Gastroesophageal sphincter (tissue), 4 donors: ENCODE measurements around the gene WFIKKN2. TPM values are rescaled to one million over a fixed set of nuclear protein-coding genes. Genes with fewer than 3 reads are reported as not detected.
A peak's percentile ranks its signal among the peaks of the same experiment; 100 is the strongest.

ENCODE experiments used
- ATAC-seq: fragments of 150-250 bp; one replicate; pipeline ENCODE4 v1.9.1; 2016; ENCODE audit warnings: mild to moderate bottlenecking, moderate library complexity
- H3K27ac ChIP-seq, 4 donors: fragments of 200-600 bp; sonication (generic) in 3 of 4; 1 replicate in 3 of 4; 2 replicates in 1 of 4; pipeline ENCODE4 v1.5.1; 2016 to 2019
- H3K27me3 ChIP-seq: fragments of 200-600 bp; sonication (generic); one replicate; pipeline ENCODE4 v1.5.1; 2019
- H3K36me3 ChIP-seq, 2 donors: fragments of 200-600 bp; sonication (generic); one replicate each; pipeline ENCODE4 v1.5.1; 2019; ENCODE audit warnings: control low read depth in 1 of 2
- H3K4me1 ChIP-seq, 3 donors: fragments of 200-600 bp; sonication (generic); 1 replicate in 2 of 3; 2 replicates in 1 of 3; pipeline ENCODE4 v1.5.1; 2016 to 2019; ENCODE audit warnings: control low read depth in 2 of 3
- H3K4me3 ChIP-seq, 2 donors: fragments of 200-600 bp; sonication (generic); one replicate each; pipeline ENCODE4 v1.5.1; 2019; ENCODE audit warnings: mild to moderate bottlenecking in 1 of 2, moderate library complexity in 1 of 2
- H3K9me3 ChIP-seq, 3 donors: fragments of 200-600 bp; sonication (generic); one replicate each; pipeline ENCODE4 v1.5.1; 2017 to 2019; ENCODE audit warnings: control low read depth in 2 of 3
- CTCF ChIP-seq, 4 experiments: fragments of 200-600 bp in 2 of 4; fragments of 450-650 bp in 2 of 4; sonication (generic) in 1 of 4; IDR thresholded peaks; one replicate each; pipeline ENCODE4 v1.5.1; 2017 to 2019; ENCODE audit warnings: antibody characterized with exemption in 4 of 4, mild to moderate bottlenecking in 2 of 4, moderate library complexity in 2 of 4
- EP300 ChIP-seq: sonication (generic); formaldehyde crosslinking; IDR thresholded peaks from one replicate; pipeline ENCODE4 v1.6.1; 2017; ENCODE audit warnings: antibody characterized with exemption, mild to moderate bottlenecking
- POLR2A ChIP-seq, 2 donors: fragments of 450-650 bp; IDR thresholded peaks; one replicate each; pipeline ENCODE4 v1.6.1; 2017; ENCODE audit warnings: antibody characterized with exemption in 2 of 2, mild to moderate bottlenecking in 2 of 2, moderate library complexity in 1 of 2
- POLR2AphosphoS5 ChIP-seq: sonication (generic); formaldehyde crosslinking; IDR thresholded peaks from one replicate; pipeline ENCODE4 v1.6.1; 2017; ENCODE audit warnings: antibody characterized with exemption
- WGBS, 2 donors: methylation state at CpG; one replicate each; pipeline ENCODE4 v1.1.5; 2018; ENCODE audit warnings: low coverage in 1 of 2; 5-methylcytosine and 5-hydroxymethylcytosine counted together
- total RNA-seq, 4 donors: library from RNA; depleted of rRNA; stranded (reverse); fragments of >200 nt; gene quantifications; one replicate each; pipeline ENCODE4 v1.1.0, GENCODE V29; 2016

The WFIKKN2 gene
- total RNA-seq, 4 donors from 2014 or later: 0.16 to 0.69 (median 0.36) TPM

DNA sequence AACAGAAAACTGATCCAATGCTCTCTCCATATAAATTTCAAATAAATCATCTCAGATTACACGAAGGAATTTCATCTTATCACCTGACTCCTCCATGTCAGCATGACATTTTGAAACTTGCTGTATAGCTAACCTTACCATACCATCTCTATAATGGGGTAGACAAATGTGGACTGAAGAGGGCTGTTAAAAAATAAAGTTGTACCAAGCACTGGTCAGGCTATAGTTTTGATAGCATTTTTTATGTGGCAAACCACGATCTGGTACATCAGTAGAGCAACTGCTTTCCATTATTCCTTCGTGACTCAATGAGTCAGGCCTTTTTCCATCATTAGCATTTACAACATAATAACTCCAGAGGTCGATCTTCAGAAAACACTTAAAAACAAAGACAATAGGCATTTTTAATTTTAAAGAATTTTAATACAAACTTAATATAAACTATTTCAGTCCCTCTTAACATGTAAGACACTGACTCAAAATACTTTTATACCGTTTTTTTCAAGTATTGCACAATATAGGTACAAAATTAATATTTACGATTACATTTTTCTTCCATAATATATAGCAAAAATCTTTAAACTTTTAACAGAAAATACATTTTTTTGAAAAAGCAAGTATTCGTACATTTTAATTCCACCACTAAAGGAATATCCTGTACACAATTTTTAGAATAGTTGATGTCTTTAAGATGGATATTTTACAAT is 26.6 kb downstream of the WFIKKN2 start:
- Histone ChIP-seq H3K9me3 (no peaks in the 10 kb centered on the region), H3K36me3 (peaks cover 0 to 17% of the 10 kb centered on the region in 2 donors), H3K27me3 (no peaks in the 10 kb centered on the region), H3K27ac (peak overlapping the region; percentile 9 to 100 (median 80)), H3K4me3 (peak overlapping the region in 1 of 2 donors; percentile 92), H3K4me1 (peaks cover 0 to 43% (median 0%) of the 10 kb centered on the region in 3 donors)
- TF ChIP-seq EP300: no peak
- no peak for TF ChIP-seq POLR2AphosphoS5
- TF ChIP-seq CTCF (IDR thresholded peaks at IDR 0.05): no peak
- no peak for TF ChIP-seq POLR2A (IDR thresholded peaks at IDR 0.05)
- ATAC-seq: no peak
- WGBS, 2 donors: 18 to 45% methylated on average over 7 of the region's 7 CpGs

- H3K27ac ChIP-seq: peak overlapping the region; percentile 75 to 100 (median 98)
- 23 to 35% methylated on average over 3 to 9 of the region's 11 CpGs for WGBS, 2 donors
- no peaks in the 10 kb centered on the region for H3K9me3 ChIP-seq
- H3K27me3 ChIP-seq: no peaks in the 10 kb centered on the region
- H3K4me3 ChIP-seq: peak overlapping the region; percentile 23 to 92
- no peak for ATAC-seq
- peaks cover 0 to 17% of the 10 kb centered on the region in 2 donors for H3K36me3 ChIP-seq
- no peak for TF ChIP-seq EP300
- TF ChIP-seq CTCF (IDR thresholded peaks at IDR 0.05): peak; percentile 55 to 72 (median 64)
- H3K4me1 ChIP-seq: peaks cover 0 to 45% (median under 1%) of the 10 kb centered on the region in 3 donors
Observed at GRCh38 chr17:50863221-50863843, 27.9 kb downstream of the WFIKKN2 start.

DNA sequence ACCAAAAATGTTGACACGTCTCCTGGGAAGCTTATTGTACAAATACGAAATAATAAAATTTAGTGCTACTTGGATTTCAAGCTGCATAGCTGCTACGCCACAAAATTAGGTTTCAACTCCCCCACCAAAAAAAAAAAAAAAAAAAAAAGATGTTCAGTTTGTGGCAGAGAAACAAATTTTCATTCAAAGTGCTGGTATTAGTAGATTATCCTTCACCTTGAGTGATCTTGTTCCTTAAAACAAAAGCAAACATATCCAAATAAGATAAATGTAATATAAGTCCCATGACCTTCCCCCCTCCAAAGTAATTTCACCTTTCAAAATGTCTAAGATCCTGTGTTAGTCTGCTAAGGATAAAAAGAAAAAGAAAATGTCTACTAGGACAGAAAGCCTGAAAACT is 28.5 kb downstream of the WFIKKN2 start:
- Histone ChIP-seq H3K9me3 (no peaks in the 10 kb centered on the region), H3K27ac (peak overlapping the region; percentile 96 to 100 (median 100)), H3K27me3 (no peaks in the 10 kb centered on the region), H3K4me1 (peaks cover 0 to 51% (median 7%) of the 10 kb centered on the region in 3 donors), H3K36me3 (peaks cover 0 to 17% of the 10 kb centered on the region in 2 donors), H3K4me3 (peak overlapping the region; percentile 89 to 92)
- no peak for ATAC-seq
- TF ChIP-seq EP300 (no peak), POLR2A (IDR thresholded peaks at IDR 0.05) (no peak), CTCF (IDR thresholded peaks at IDR 0.05) (no peak), POLR2AphosphoS5 (no peak)
- WGBS, 2 donors: 40 to 54% methylated on average over 3 of the region's 3 CpGs

DNA sequence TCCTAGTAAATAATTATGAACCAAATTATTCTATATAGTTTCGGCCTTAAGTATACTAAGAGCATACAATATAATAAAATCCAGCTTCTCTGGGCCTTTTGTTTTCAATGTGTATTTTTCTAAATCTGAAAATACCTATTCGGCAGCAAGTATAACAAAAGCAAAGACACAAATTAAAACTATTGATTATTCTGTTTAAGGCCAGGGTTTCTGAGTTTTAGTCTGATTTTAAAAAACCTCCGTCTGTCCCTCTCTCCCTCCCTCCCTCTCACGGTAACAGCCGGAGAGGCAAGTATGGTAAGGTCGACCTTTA is 29.3 kb downstream of the WFIKKN2 start:
- WGBS, 2 donors: 5 to 10% methylated on average over 6 of the region's 6 CpGs

More for the DNA sequence above, 29.3 kb downstream of the WFIKKN2 start:
- Histone ChIP-seq H3K36me3 (peaks cover 0 to 17% of the 10 kb centered on the region in 2 donors), H3K4me1 (peaks cover 0 to 57% (median 9%) of the 10 kb centered on the region in 3 donors), H3K27me3 (no peaks in the 10 kb centered on the region), H3K9me3 (no peaks in the 10 kb centered on the region), H3K27ac (peak overlapping the region; percentile 96 to 100 (median 100)), H3K4me3 (peak overlapping the region; percentile 89 to 92)
- no peak for TF ChIP-seq EP300
- no peak for TF ChIP-seq POLR2AphosphoS5
- TF ChIP-seq POLR2A (IDR thresholded peaks at IDR 0.05): no peak
- TF ChIP-seq CTCF (IDR thresholded peaks at IDR 0.05): no peak
- ATAC-seq: no peak
